GM23338 (cell line): Measurements from ENCODE around the gene SCN9A. TPM values are rescaled to one million over a fixed set of nuclear protein-coding genes. Genes with fewer than 3 reads are reported as not detected.

Experiments
- ATAC-seq: fragments of 200-7000 bp; cut with Tn5 transposase; 3 replicates; pipeline ENCODE4 v1.9.1; 2020
- DNase-seq: peaks from one replicate; pipeline ENCODE4 v3.0.0-alpha.2; 2015; ENCODE audit warnings: low spot score
- H2AFZ ChIP-seq: fragments of 200-600 bp; sonication (generic); 2 replicates; pipeline ENCODE4 v1.8.0; 2016; ENCODE audit warnings: antibody characterized with exemption, mild to moderate bottlenecking, moderate library complexity
- H3F3A ChIP-seq: fragments of 200-600 bp; sonication (generic); replicated peaks from 2 replicates; pipeline ENCODE4 v1.8.0; 2017; ENCODE audit warnings: antibody characterized with exemption, mixed run types, low read depth
- H3K27ac ChIP-seq: fragments of 200-600 bp; sonication (generic); 2 replicates; pipeline ENCODE4 v1.6.1; 2016; ENCODE audit warnings: low read depth
- H3K27me3 ChIP-seq: fragments of 200-600 bp; sonication (generic); 2 replicates; pipeline ENCODE4 v1.8.0; 2016; ENCODE audit warnings: mild to moderate bottlenecking, mixed run types, moderate library complexity; ENCODE audit not compliant: insufficient read depth
- H3K36me3 ChIP-seq: fragments of 200-600 bp; sonication (generic); 2 replicates; pipeline ENCODE4 v1.8.0; 2016; ENCODE audit warnings: mild to moderate bottlenecking; ENCODE audit not compliant: insufficient read depth
- H3K4me1 ChIP-seq: fragments of 200-600 bp; sonication (generic); 2 replicates; pipeline ENCODE4 v1.8.0; 2016; ENCODE audit warnings: mild to moderate bottlenecking, moderate library complexity; ENCODE audit not compliant: insufficient read depth
- H3K4me2 ChIP-seq: fragments of 200-600 bp; sonication (generic); 2 replicates; pipeline ENCODE4 v1.7.1; 2017; ENCODE audit warnings: mixed run types
- H3K4me3 ChIP-seq: fragments of 200-600 bp; sonication (generic); 2 replicates; pipeline ENCODE4 v1.6.1; 2016; ENCODE audit warnings: mixed run types
- H3K79me2 ChIP-seq: fragments of 200-600 bp; sonication (generic); replicated peaks from 2 replicates; pipeline ENCODE4 v1.8.0; 2017; ENCODE audit warnings: mild to moderate bottlenecking; ENCODE audit not compliant: insufficient read depth
- H3K9me2 ChIP-seq: fragments of 200-600 bp; sonication (generic); 2 replicates; pipeline ENCODE4 v1.8.0; 2017; ENCODE audit not compliant: insufficient read depth
- H4K20me1 ChIP-seq: fragments of 200-600 bp; sonication (generic); replicated peaks from 2 replicates; pipeline ENCODE4 v1.8.0; 2017; ENCODE audit warnings: mild to moderate bottlenecking; ENCODE audit not compliant: insufficient read depth
- H3K27ac Mint-ChIP-seq: 2 replicates; pipeline ENCODE4 v1.8.0; 2020; ENCODE audit warnings: inconsistent platforms, mild to moderate bottlenecking, moderate library complexity, mixed read lengths
- H3K27me3 Mint-ChIP-seq: 3 replicates; pipeline ENCODE4 v1.8.0; 2022; ENCODE audit warnings: low read depth, mild to moderate bottlenecking, moderate library complexity, mixed read lengths, inconsistent platforms; ENCODE audit not compliant: insufficient read depth, poor library complexity
- H3K36me3 Mint-ChIP-seq: 3 replicates; pipeline ENCODE4 v1.8.0; 2021; ENCODE audit warnings: low read depth, mild to moderate bottlenecking, inconsistent platforms, moderate library complexity, mixed read lengths
- H3K4me1 Mint-ChIP-seq: 3 replicates; pipeline ENCODE4 v1.8.0; 2020; ENCODE audit warnings: mild to moderate bottlenecking, inconsistent platforms, mixed read lengths
- H3K4me3 Mint-ChIP-seq: 3 replicates; pipeline ENCODE4 v1.8.0; 2021; ENCODE audit warnings: moderate library complexity, mild to moderate bottlenecking, inconsistent platforms, mixed read lengths
- H3K9me3 Mint-ChIP-seq: 3 replicates; pipeline ENCODE4 v1.8.0; 2020; ENCODE audit warnings: moderate library complexity, mild to moderate bottlenecking, inconsistent platforms, mixed read lengths
- CREB1 ChIP-seq: fragments of 250-450 bp; sonication (Bioruptor Pico); IDR thresholded peaks from 2 replicates; pipeline ENCODE4 v1.5.0; 2020; ENCODE audit warnings: low read depth, mild to moderate bottlenecking, moderate library complexity
- ETS1 ChIP-seq: IDR thresholded peaks from 2 replicates; pipeline ENCODE4 v1.6.1; 2016; ENCODE audit warnings: antibody characterized with exemption
- EZH2 ChIP-seq: fragments of 200-600 bp; sonication (generic); IDR thresholded peaks from one replicate; pipeline ENCODE4 v1.8.0; 2017; ENCODE audit warnings: antibody characterized with exemption, mild to moderate bottlenecking, low read depth; ENCODE audit not compliant: unreplicated experiment
- EZH2phosphoT487 ChIP-seq: fragments of 200-600 bp; sonication (generic); IDR thresholded peaks from one replicate; pipeline ENCODE4 v1.8.1; 2018; ENCODE audit warnings: antibody characterized with exemption; ENCODE audit not compliant: unreplicated experiment
- JUNB ChIP-seq: IDR thresholded peaks from one replicate; pipeline ENCODE4 v1.6.1; 2016; ENCODE audit warnings: antibody characterized with exemption; ENCODE audit not compliant: unreplicated experiment
- NANOG ChIP-seq: IDR thresholded peaks from 2 replicates; pipeline ENCODE4 v1.6.1; 2016; ENCODE audit warnings: antibody characterized with exemption, borderline replicate concordance
- POLR2AphosphoS5 ChIP-seq: IDR thresholded peaks from 2 replicates; pipeline ENCODE4 v1.6.1; 2016; ENCODE audit warnings: antibody characterized with exemption, low read depth
- STAT1 ChIP-seq: IDR thresholded peaks from one replicate; pipeline ENCODE4 v1.6.1; 2016; ENCODE audit warnings: antibody characterized with exemption; ENCODE audit not compliant: unreplicated experiment
- ZNF331 ChIP-seq: fragments of 250-450 bp; sonication (Bioruptor Pico); IDR thresholded peaks from 2 replicates; pipeline ENCODE4 v1.5.0; 2020; ENCODE audit warnings: low read depth, mild to moderate bottlenecking, moderate library complexity
- ZNF462 ChIP-seq: fragments of 250-450 bp; sonication (Bioruptor Pico); IDR thresholded peaks from 2 replicates; pipeline ENCODE4 v1.5.0; 2020; ENCODE audit warnings: mild to moderate bottlenecking, moderate library complexity
- polyA plus RNA-seq: library from polyadenylated mRNA; unstranded; fragments of >200 nt; fragmentation: Nextera tagmentation; extraction: Ambion mirVana; gene quantifications from 2 replicates; pipeline ENCODE4 v1.2.1, GENCODE V29; 2016
- total RNA-seq: library from RNA; depleted of rRNA; stranded (reverse); fragments of >200 nt; shearing (Covaris generic); gene quantifications from 2 replicates; pipeline ENCODE4 v1.2.3, GENCODE V29; 2014

The SCN9A gene
- total and polyA plus RNA-seq, 2 experiments from 2014 or later, result 8.8 to 9.5 TPM

- Mint-ChIP-seq H3K4me3 (no peak overlapping the region), H3K36me3 (no peaks in the 10 kb centered on the region), H3K27me3 (peaks cover 2% of the 10 kb centered on the region), H3K27ac (no peak overlapping the region), H3K9me3 (no peaks in the 10 kb centered on the region), H3K4me1 (peaks cover 41% of the 10 kb centered on the region)
- Histone ChIP-seq H3K4me1 (peaks cover 17% of the 10 kb centered on the region), H3K79me2 (no peaks in the 10 kb centered on the region), H3K9me2 (no peaks in the 10 kb centered on the region), H3K4me3 (no peak overlapping the region), H3K4me2 (no peak overlapping the region), H3K36me3 (no peaks in the 10 kb centered on the region), H3F3A (no peaks in the 10 kb centered on the region), H3K27me3 (no peaks in the 10 kb centered on the region), H4K20me1 (no peaks in the 10 kb centered on the region), H3K27ac (no peak overlapping the region), H2AFZ (no peak overlapping the region)
- no peak for ATAC-seq
- no peak for DNase-seq
- TF ChIP-seq CREB1 (CRISPR knock-in tag) (no peak), ZNF462 (no peak), EZH2phosphoT487 (no peak), ZNF331 (CRISPR knock-in tag) (no peak), JUNB (no peak)
Measured at GRCh38 chr2:166341426-166341825, 34.3 kb downstream of the SCN9A start.

DNA sequence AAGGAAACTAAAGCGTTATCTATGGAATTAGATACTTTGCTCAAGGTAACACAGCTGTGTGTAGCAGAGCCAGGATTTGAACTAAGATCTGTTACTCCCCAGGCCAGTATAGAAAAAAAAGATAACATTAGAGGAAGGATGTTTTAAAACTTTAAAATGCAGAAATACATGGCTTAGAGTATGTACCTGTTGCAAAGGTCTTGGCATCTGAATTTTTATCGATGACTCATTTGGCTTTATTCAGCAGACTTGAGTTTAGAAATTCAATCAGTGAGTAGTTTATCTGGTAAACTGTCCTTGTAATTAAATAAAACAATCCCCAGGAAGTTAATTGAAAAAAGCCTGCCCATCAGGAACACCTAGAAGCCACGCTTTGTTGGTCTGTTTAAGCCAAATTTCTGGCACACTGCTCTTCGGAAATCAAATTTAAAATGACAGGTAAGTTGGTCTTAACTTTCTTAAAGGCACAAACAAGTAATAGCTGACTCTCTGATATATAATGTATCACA lies 36.9 kb downstream of the SCN9A start:
- Mint-ChIP-seq H3K9me3 (no peaks in the 10 kb centered on the region), H3K27ac (peak overlapping the region; percentile 83), H3K4me3 (no peak overlapping the region), H3K27me3 (peaks cover 2% of the 10 kb centered on the region), H3K36me3 (no peaks in the 10 kb centered on the region), H3K4me1 (peaks cover 33% of the 10 kb centered on the region)
- Histone ChIP-seq H3K27me3 (no peaks in the 10 kb centered on the region), H3K4me1 (peaks cover 17% of the 10 kb centered on the region), H3K79me2 (no peaks in the 10 kb centered on the region), H3K4me2 (no peak overlapping the region), H4K20me1 (no peaks in the 10 kb centered on the region), H3K9me2 (no peaks in the 10 kb centered on the region), H3K36me3 (no peaks in the 10 kb centered on the region), H3F3A (no peaks in the 10 kb centered on the region), H3K27ac (no peak overlapping the region), H3K4me3 (no peak overlapping the region), H2AFZ (no peak overlapping the region)
- DNase-seq (no peak), ATAC-seq (no peak)
- no peak for TF ChIP-seq NANOG
- no peak for TF ChIP-seq STAT1
- no peak for TF ChIP-seq EZH2
- TF ChIP-seq EZH2phosphoT487, result no peak
- TF ChIP-seq POLR2AphosphoS5, result no peak
- no peak for TF ChIP-seq ZNF331 (CRISPR knock-in tag)
- TF ChIP-seq CREB1 (CRISPR knock-in tag), result no peak
- no peak for TF ChIP-seq ETS1
